K562 (cell line): ENCODE data around the gene DDX55. TPM values are rescaled to one million over a fixed set of nuclear protein-coding genes. Genes with fewer than 3 reads are reported as not detected.

Source experiments
- ATAC-seq: fragments of 200-7000 bp; cut with Tn5 transposase; 3 replicates; pipeline ENCODE4 v1.9.1; 2020; ENCODE audit warnings: moderate library complexity
- BruUV-seq: library from RNA; stranded (reverse); fragments of 400-500 nt; replicated peaks from 2 replicates; lab custom pipeline; 2021; lab: Mats Ljungman, UMichigan
- CTCF ChIA-PET: fragments of 300-600 bp; formaldehyde crosslinking; extraction: SDS; loops from one replicate; lab custom pipeline; 2021; ENCODE audit warnings: low intra/inter-chr PET ratio; lab: Yijun Ruan, JAX
- POLR2A ChIA-PET: fragments of 300-600, 350-650 bp; sonication (Branson Sonifier 250); formaldehyde crosslinking; extraction: SDS; loops from one replicate; lab custom pipeline; 2021; ENCODE audit warnings: antibody characterized with exemption, inconsistent platforms; lab: Yijun Ruan, JAX
- DNase-seq, 4 experiments: peaks; one replicate each; pipeline versions ENCODE4 v3.0.0 to v3.0.0-alpha.2; 2011 to 2018; ENCODE audit warnings: low spot score in 3 of 4, mixed read lengths in 3 of 4; ENCODE audit errors: extremely low read depth in 1 of 4
- FAIRE-seq: peaks from 2 replicates; lab custom pipeline; 2011; peaks lifted over from hg19 to GRCh38; lab: Jason Lieb, UNC
- H2AFZ ChIP-seq: 2 replicates; pipeline ENCODE4 v1.6.0; 2011; ENCODE audit warnings: low read depth, low read length, control low read depth, inconsistent platforms
- H3K27ac ChIP-seq: fragments of 200-600 bp; 3 replicates; pipeline ENCODE4 v1.8.0; 2011; ENCODE audit warnings: low read depth, mild to moderate bottlenecking, control low read depth, inconsistent platforms, low read length, moderate library complexity, mixed read lengths; ENCODE audit errors: extremely low read depth
- H3K27me3 ChIP-seq, 2 experiments: fragments of 300-600 bp in 1 of 2; 2 replicates in 1 of 2; 3 replicates in 1 of 2; pipeline versions ENCODE4 v1.6.0 to v1.8.0; 2011; ENCODE audit warnings: inconsistent platforms in 2 of 2, low read length in 2 of 2, mild to moderate bottlenecking in 1 of 2, mixed read lengths in 1 of 2, moderate library complexity in 1 of 2; ENCODE audit not compliant: control insufficient read depth in 2 of 2, insufficient read depth in 2 of 2
- H3K36me3 ChIP-seq: fragments of 300-600 bp; 3 replicates; pipeline ENCODE4 v1.8.0; 2011; ENCODE audit warnings: mild to moderate bottlenecking, low read length, inconsistent platforms; ENCODE audit not compliant: control insufficient read depth, insufficient read depth
- H3K4me1 ChIP-seq, 2 experiments: fragments of 200-600 bp in 1 of 2; replicated peaks in 1 of 2; 2 replicates in 1 of 2; 3 replicates in 1 of 2; pipeline versions ENCODE4 v1.5.1 to v1.8.0; 2011; ENCODE audit warnings: inconsistent platforms in 2 of 2, low read length in 2 of 2, mild to moderate bottlenecking in 1 of 2, mixed read lengths in 1 of 2, moderate library complexity in 1 of 2; ENCODE audit not compliant: control insufficient read depth in 2 of 2, insufficient read depth in 2 of 2
- H3K4me2 ChIP-seq: 2 replicates; pipeline ENCODE4 v1.6.1; 2011; ENCODE audit warnings: low read length, control low read depth, inconsistent platforms, mixed read lengths; ENCODE audit not compliant: insufficient read depth
- H3K4me3 ChIP-seq: fragments of 200-600 bp; sonication (generic), shearing (Covaris generic); 2 replicates; pipeline ENCODE4 v1.5.1; 2016; ENCODE audit warnings: control low read depth, inconsistent platforms
- H3K79me2 ChIP-seq: fragments of 200-600 bp; 3 replicates; pipeline ENCODE4 v1.8.0; 2011; ENCODE audit warnings: low read length, inconsistent platforms; ENCODE audit not compliant: control insufficient read depth, insufficient read depth
- H3K9ac ChIP-seq, 2 experiments: 2 replicates each; pipeline versions ENCODE4 v1.6.0 to v1.6.1; 2011; ENCODE audit warnings: low read depth in 2 of 2, low read length in 2 of 2, control low read depth in 1 of 2, inconsistent platforms in 1 of 2, mild to moderate bottlenecking in 1 of 2, mixed read lengths in 1 of 2; ENCODE audit not compliant: insufficient read depth in 1 of 2
- H3K9me1 ChIP-seq: one replicate; pipeline ENCODE4 v1.6.0; 2011; ENCODE audit warnings: inconsistent platforms, mild to moderate bottlenecking, low read length, moderate library complexity; ENCODE audit not compliant: control insufficient read depth, insufficient read depth
- H3K9me3 ChIP-seq: replicated peaks from 2 replicates; pipeline ENCODE4 v1.5.1; 2011; ENCODE audit warnings: low read depth, low read length, inconsistent platforms; ENCODE audit not compliant: control insufficient read depth, insufficient read depth
- H4K20me1 ChIP-seq: replicated peaks from 2 replicates; pipeline ENCODE4 v1.6.1; 2011; ENCODE audit warnings: low read length, inconsistent platforms, mixed read lengths; ENCODE audit not compliant: control insufficient read depth, insufficient read depth
- BCOR ChIP-seq: fragments of 450-650 bp; IDR thresholded peaks from 2 replicates; pipeline ENCODE4 v1.6.1; 2016
- DIDO1 ChIP-seq: fragments of 450-650 bp; IDR thresholded peaks from 2 replicates; pipeline ENCODE4 v1.6.1; 2016; ENCODE audit warnings: low read depth, missing biosample characterization, missing genetic modification characterization
- ESRRA ChIP-seq: fragments of 450-650 bp; IDR thresholded peaks from 2 replicates; pipeline ENCODE4 v1.6.1; 2014; ENCODE audit warnings: low read depth, mild to moderate bottlenecking, moderate library complexity, borderline replicate concordance
- KHSRP ChIP-seq: fragments of 450-650 bp; IDR thresholded peaks from 2 replicates; pipeline ENCODE4 v1.6.1; 2017
- MAFF ChIP-seq: IDR thresholded peaks from 2 replicates; pipeline ENCODE4 v1.6.1; 2012; ENCODE audit warnings: low read length, improper control_type of control experiment
- MTA3 ChIP-seq: fragments of 450-650 bp; formaldehyde crosslinking; IDR thresholded peaks from 2 replicates; pipeline ENCODE4 v1.6.1; 2017; ENCODE audit warnings: mild to moderate bottlenecking, borderline replicate concordance
- NCOA6 ChIP-seq: fragments of 450-650 bp; IDR thresholded peaks from 2 replicates; pipeline ENCODE4 v1.6.1; 2017; ENCODE audit warnings: mild to moderate bottlenecking
- NFE2 ChIP-seq: IDR thresholded peaks from 2 replicates; pipeline ENCODE4 v1.6.1; 2014; ENCODE audit warnings: antibody characterized with exemption, low read depth
- PRMT5 ChIP-seq: sonication (generic); formaldehyde crosslinking; IDR thresholded peaks from 2 replicates; pipeline ENCODE4 v1.5.0; 2020; ENCODE audit warnings: missing genetic modification reagents
- TEAD2 ChIP-seq: fragments of 450-650 bp; IDR thresholded peaks from 2 replicates; pipeline ENCODE4 v1.6.1; 2016; ENCODE audit warnings: missing genetic modification characterization, control low read depth, missing compliant biosample characterization
- XRCC5 ChIP-seq: fragments of 200-400 bp; formaldehyde crosslinking; IDR thresholded peaks from 2 replicates; pipeline ENCODE4 v1.6.1; 2017; ENCODE audit warnings: low read depth, mild to moderate bottlenecking, low read length
- YBX1 ChIP-seq: fragments of 450-650 bp; IDR thresholded peaks from 2 replicates; pipeline ENCODE4 v1.7.1; 2016; ENCODE audit warnings: mild to moderate bottlenecking
- ZBTB8A ChIP-seq: fragments of 450-650 bp; IDR thresholded peaks from 2 replicates; pipeline ENCODE4 v1.6.1; 2018; ENCODE audit warnings: mild to moderate bottlenecking, moderate library complexity; ENCODE audit not compliant: partially characterized antibody
- ZKSCAN1 ChIP-seq: fragments of 150-350 bp; IDR thresholded peaks from 2 replicates; pipeline ENCODE4 v1.6.1; 2016; ENCODE audit warnings: low read depth, low read length
- ZNF140 ChIP-seq: fragments of 250-450 bp; sonication (Bioruptor Pico); IDR thresholded peaks from 2 replicates; pipeline ENCODE4 v1.8.0; 2021; ENCODE audit warnings: moderate library complexity, mild to moderate bottlenecking, inconsistent platforms
- ZNF224 ChIP-seq: sonication (generic); formaldehyde crosslinking; IDR thresholded peaks from 2 replicates; pipeline ENCODE4 v1.8.0; 2022; ENCODE audit warnings: mild to moderate bottlenecking, missing genetic modification reagents
- ZNF583 ChIP-seq: fragments of 250-450 bp; sonication (Bioruptor Pico); IDR thresholded peaks from 2 replicates; pipeline ENCODE4 v1.4.0; 2020
- ZNF766 ChIP-seq: fragments of 200-800 bp; sonication (Bioruptor generic); conservative IDR thresholded peaks from 2 replicates; pipeline ENCODE4 v1.6.1; 2016; ENCODE audit warnings: missing genetic modification characterization, missing compliant biosample characterization
- WGBS: fragments of 100-300 bp; shearing (Covaris generic); methylation state at CpG from one replicate; pipeline ENCODE4 v1.1.6; 2016; ENCODE audit warnings: low coverage, mixed read lengths; ENCODE audit not compliant: insufficient coverage; ENCODE audit errors: missing lambda C conversion rate; 5-methylcytosine and 5-hydroxymethylcytosine counted together
- in situ Hi-C: fragments of 300-500 bp; cut with MboI; formaldehyde crosslinking; loops from 4 replicates; pipeline ENCODE4 v1.15.0; 2018; ENCODE audit warnings: inconsistent platforms, mixed read lengths
- intact Hi-C: fragments of 100-400 bp; cut with micrococcal nuclease; formaldehyde crosslinking; loops from 2 replicates; pipeline ENCODE4 v1.14.2; 2022
- polyA plus RNA-seq, 8 experiments: library from polyadenylated mRNA; depleted of rRNA in 4 of 8; stranded (reverse) in 5 of 8; unstranded in 3 of 8; fragments of >200 nt; fragmentation: Nextera tagmentation in 2 of 8; fragmentation: Illumina TruSeq in 1 of 8; extraction: Ambion mirVana in 2 of 8; extraction: Trizol in 1 of 8; gene quantifications; 2 replicates each; pipeline versions ENCODE4 v1.2.1 to v1.2.3, GENCODE V29; 2011 to 2014; ENCODE audit warnings: inconsistent platforms in 1 of 8, missing spikeins in 1 of 8
- total RNA-seq, 7 experiments: library from RNA; depleted of rRNA in 6 of 7; stranded (reverse); fragments of >200 nt in 6 of 7; fragmentation: Illumina TruSeq in 2 of 7; extraction: Trizol in 2 of 7; gene quantifications; 2 replicates each; pipeline versions ENCODE4 v1.2.1 to v1.2.3, GENCODE V29; 2011 to 2021; ENCODE audit warnings: low replicate concordance in 1 of 7
- TF ChIP-seq, protein P1 (sequence below): fragments of 250-450 bp; sonication (Bioruptor Pico); IDR thresholded peaks from 2 replicates; pipeline ENCODE4 v1.4.0; 2020; ENCODE audit warnings: mild to moderate bottlenecking, moderate library complexity
- TF ChIP-seq, protein P2 (sequence below): sonication (generic); formaldehyde crosslinking; IDR thresholded peaks from 2 replicates; pipeline ENCODE4 v1.8.1; 2023; ENCODE audit warnings: mild to moderate bottlenecking, missing genetic modification reagents

The DDX55 gene
- total and polyA plus RNA-seq, 9 of the 15 experiments (the other 6 are each of a cell fraction or from before 2014, with no cell fraction given): 10.6 to 71.0 (median 60.9) TPM

DNA sequence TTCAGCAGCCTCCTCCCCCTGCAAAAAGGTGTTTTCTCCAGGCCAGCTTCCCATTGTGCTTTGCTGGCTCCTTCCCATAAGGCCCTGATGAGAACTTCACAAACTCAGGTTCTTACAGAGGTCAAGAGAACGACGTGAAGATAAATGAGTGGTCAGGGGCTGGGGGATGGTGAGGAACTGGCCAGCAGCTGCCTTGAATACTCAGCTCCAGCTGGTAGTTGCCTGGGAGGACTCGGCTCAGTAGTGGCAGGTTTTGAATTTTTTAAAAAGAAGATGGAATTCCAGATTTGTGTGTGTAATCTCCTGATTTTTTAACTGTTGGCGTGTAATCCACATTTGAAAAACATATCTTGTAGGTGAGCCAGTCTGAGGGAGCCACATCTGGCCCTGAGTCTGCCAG is 5.9 kb downstream of the DDX55 start:
- no peak for DNase-seq
- ATAC-seq: no peak
- in situ Hi-C loops (no loop called here), intact Hi-C loops (no loop called here)
- H3K9me1 ChIP-seq: no peaks in the 10 kb centered on the region
- no peak for FAIRE-seq
- no peak overlapping the region for H3K4me2 ChIP-seq
- peaks cover 5% of the 10 kb centered on the region; the same call in 1 of the 2 replicates for H4K20me1 ChIP-seq
- ChIA-PET POLR2A (interaction anchor here (0.9 to 1.1 kb wide), 2 partner anchors 8 to 21 kb away, joined by 4 read pairs; no protein-coding TSS in a partner anchor), CTCF (no interaction called here)
- H3K9me3 ChIP-seq: no peaks in the 10 kb centered on the region
- peaks cover 89% of the 10 kb centered on the region for H3K36me3 ChIP-seq
- H3K79me2 ChIP-seq: peaks cover 48% of the 10 kb centered on the region
- WGBS: 81% methylated on average over 4 of the region's 4 CpGs
- H3K4me3 ChIP-seq: no peak overlapping the region
- H3K9ac ChIP-seq: no peak overlapping the region
- H3K27me3 ChIP-seq: no peaks in the 10 kb centered on the region
- no peak overlapping the region for H3K27ac ChIP-seq
- BruUV-seq: no TSS peak
- H3K4me1 ChIP-seq: peaks cover 2 to 5% of the 10 kb centered on the region in 2 experiments; a peak in 1 of 5 replicates
- H2AFZ ChIP-seq: no peak overlapping the region
- TF ChIP-seq ZBTB8A (no peak), NCOA6 (no peak), XRCC5 (no peak), TEAD2 (tag) (no peak), ZNF583 (no peak), ESRRA (no peak), ZNF140 (CRISPR knock-in tag) (no peak), DIDO1 (no peak), KHSRP (no peak), NFE2 (no peak), ZNF224 (no peak), ZNF766 (CRISPR knock-in tag) (no peak), YBX1 (no peak), PRMT5 (CRISPR knock-in tag) (no peak), BCOR (no peak), ZKSCAN1 (no peak), MAFF (no peak), MTA3 (no peak)
- TF ChIP-seq, protein P1, sequence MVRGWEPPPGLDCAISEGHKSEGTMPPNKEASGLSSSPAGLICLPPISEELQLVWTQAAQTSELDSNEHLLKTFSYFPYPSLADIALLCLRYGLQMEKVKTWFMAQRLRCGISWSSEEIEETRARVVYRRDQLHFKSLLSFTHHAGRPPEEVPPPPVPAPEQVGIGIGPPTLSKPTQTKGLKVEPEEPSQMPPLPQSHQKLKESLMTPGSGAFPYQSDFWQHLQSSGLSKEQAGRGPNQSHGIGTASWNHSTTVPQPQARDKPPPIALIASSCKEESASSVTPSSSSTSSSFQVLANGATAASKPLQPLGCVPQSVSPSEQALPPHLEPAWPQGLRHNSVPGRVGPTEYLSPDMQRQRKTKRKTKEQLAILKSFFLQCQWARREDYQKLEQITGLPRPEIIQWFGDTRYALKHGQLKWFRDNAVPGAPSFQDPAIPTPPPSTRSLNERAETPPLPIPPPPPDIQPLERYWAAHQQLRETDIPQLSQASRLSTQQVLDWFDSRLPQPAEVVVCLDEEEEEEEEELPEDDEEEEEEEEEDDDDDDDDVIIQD (CRISPR knock-in tag): no peak
- TF ChIP-seq, protein P2, sequence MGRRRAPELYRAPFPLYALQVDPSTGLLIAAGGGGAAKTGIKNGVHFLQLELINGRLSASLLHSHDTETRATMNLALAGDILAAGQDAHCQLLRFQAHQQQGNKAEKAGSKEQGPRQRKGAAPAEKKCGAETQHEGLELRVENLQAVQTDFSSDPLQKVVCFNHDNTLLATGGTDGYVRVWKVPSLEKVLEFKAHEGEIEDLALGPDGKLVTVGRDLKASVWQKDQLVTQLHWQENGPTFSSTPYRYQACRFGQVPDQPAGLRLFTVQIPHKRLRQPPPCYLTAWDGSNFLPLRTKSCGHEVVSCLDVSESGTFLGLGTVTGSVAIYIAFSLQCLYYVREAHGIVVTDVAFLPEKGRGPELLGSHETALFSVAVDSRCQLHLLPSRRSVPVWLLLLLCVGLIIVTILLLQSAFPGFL: no peak
